Measurements from ENCODE around the gene TENM4. TPM values are rescaled to one million over a fixed set of nuclear protein-coding genes. Genes with fewer than 3 reads are reported as not detected.

Gene TENM4
- total and polyA plus RNA-seq, 2 of the 8 experiments (the other 6 are each of a cell fraction or from before 2014, with no cell fraction given) = 3.5 to 7.2 TPM

GRCh38 chr11:78938036-78938435, 502.8 kb downstream of the TENM4 start (continued):
- TF ChIP-seq CHD7 (IDR thresholded peaks at IDR 0.05; ENCODE audit: insufficient replicate concordance, low read length) (no peak), GABPA (IDR thresholded peaks at IDR 0.05; ENCODE audit: borderline replicate concordance, insufficient read depth, low read length) (no peak), SP2 (IDR thresholded peaks at IDR 0.05; ENCODE audit: low read length) (no peak), RAD21 (IDR thresholded peaks at IDR 0.05 in 1 of 2, conservative IDR thresholded peaks at IDR 0.05 in 1 of 2; ENCODE audit: low read depth in 2 of 2, low read length in 2 of 2) (no peak), CBX5 (IDR thresholded peaks at IDR 0.05; ENCODE audit: low read depth, low read length) (no peak), POLR2AphosphoS5 (IDR thresholded peaks at IDR 0.05; ENCODE audit: low read depth, low read length) (no peak)
